AG10803 (cell line): Measurements from ENCODE around the gene ITGBL1.
A peak's percentile ranks its signal among the peaks of the same experiment; 100 is the strongest.

Experiments used
- DNase-seq: peaks from one replicate; pipeline ENCODE4 v3.0.0; 2010; ENCODE audit warnings: low read depth
- H3K4me3 ChIP-seq: 2 replicates; pipeline ENCODE4 v1.5.1; 2011; ENCODE audit warnings: mild to moderate bottlenecking, low read length, control low read depth
- CTCF ChIP-seq: conservative IDR thresholded peaks from 2 replicates; pipeline ENCODE4 v1.5.1; 2011; ENCODE audit warnings: mild to moderate bottlenecking, low read length, control low read depth, inconsistent platforms

ITGBL1 gene

GRCh38 chr13:101489643-101490405 lies 37.3 kb downstream of the ITGBL1 start:
- TF ChIP-seq CTCF, result no peak

GRCh38 chr13:101490406-101491015 lies 38.0 kb downstream of the ITGBL1 start:
- TF ChIP-seq CTCF, result no peak
- H3K4me3 ChIP-seq, result no peak overlapping the region
- peak; percentile 28 for DNase-seq

More at GRCh38 chr13:101489643-101490405, 37.3 kb downstream of the ITGBL1 start:
- DNase-seq, result no peak
- H3K4me3 ChIP-seq, result no peak overlapping the region

- no peak for TF ChIP-seq CTCF
- peak; percentile 71 for DNase-seq
- no peak overlapping the region for H3K4me3 ChIP-seq
Measured at GRCh38 chr13:101492251-101492910, 39.9 kb downstream of the ITGBL1 start.

- no peak for DNase-seq
- no peak for TF ChIP-seq CTCF
- H3K4me3 ChIP-seq, result no peak overlapping the region
Measured at GRCh38 chr13:101493541-101493940, 41.1 kb downstream of the ITGBL1 start.

- H3K4me3 ChIP-seq, result no peak overlapping the region
- DNase-seq, result peak; percentile 54
- no peak for TF ChIP-seq CTCF
Measured at GRCh38 chr13:101499406-101499805, 46.9 kb downstream of the ITGBL1 start.

GRCh38 chr13:101502618-101503017 lies 50.1 kb downstream of the ITGBL1 start:
- TF ChIP-seq CTCF, result no peak
- no peak for DNase-seq
- H3K4me3 ChIP-seq, result no peak overlapping the region

GRCh38 chr13:101511161-101511560 lies 58.7 kb downstream of the ITGBL1 start:
- TF ChIP-seq CTCF, result no peak
- no peak overlapping the region for H3K4me3 ChIP-seq
- no peak for DNase-seq
